Measurements from ENCODE around the gene VPS39. TPM values are rescaled to one million over a fixed set of nuclear protein-coding genes. Genes with fewer than 3 reads are reported as not detected.

Gene VPS39
- total and polyA plus RNA-seq, 5 donors, result 35.5 to 53.3 (median 46.0) TPM

GRCh38 chr15:42137461-42138261 lies 70.4 kb downstream of the VPS39 start:
- WGBS, result 47% methylated on average over 11 of the region's 11 CpGs
- H3K9me3 ChIP-seq (ENCODE audit: control insufficient read depth, low read length), result no peaks in the 10 kb centered on the region
- no peaks in the 10 kb centered on the region for H3K27me3 ChIP-seq (ENCODE audit: control insufficient read depth, insufficient read depth)
- intact Hi-C loops (cut with DNase I), result loop anchor here in 2 of 4 donors (5.0 to 10.0 kb wide), 2 partner anchors 53 to 150 kb away; no protein-coding TSS in a partner anchor
- no peak overlapping the region for H3K27ac ChIP-seq (ENCODE audit: low read length)
- ATAC-seq (peak in 1 of 2 donors; percentile 14), DNase-seq (no peak)
- H3K4me3 ChIP-seq (ENCODE audit: low read length), result no peak overlapping the region
- no peaks in the 10 kb centered on the region for H3K4me1 ChIP-seq (ENCODE audit: control insufficient read depth, insufficient read depth, low read length)

GRCh38 chr15:42136513-42136912 lies 71.6 kb downstream of the VPS39 start:
- 85% methylated on average over 11 of the region's 11 CpGs for WGBS
- H3K4me1 ChIP-seq (ENCODE audit: control insufficient read depth, insufficient read depth, low read length), result no peaks in the 10 kb centered on the region
- intact Hi-C loops (cut with DNase I), result loop anchor here in 2 of 4 donors (5.0 to 10.0 kb wide), 2 partner anchors 52 to 149 kb away; no protein-coding TSS in a partner anchor
- no peak overlapping the region for H3K4me3 ChIP-seq (ENCODE audit: low read length)
- H3K9me3 ChIP-seq (ENCODE audit: control insufficient read depth, low read length), result no peaks in the 10 kb centered on the region
- H3K27ac ChIP-seq (ENCODE audit: low read length), result no peak overlapping the region
- H3K27me3 ChIP-seq (ENCODE audit: control insufficient read depth, insufficient read depth), result no peaks in the 10 kb centered on the region
- DNase-seq, result no peak
- ATAC-seq, result no peak

GRCh38 chr15:42135351-42135750 lies 72.8 kb downstream of the VPS39 start:
- ATAC-seq (no peak), DNase-seq (no peak)
- 76% methylated on average over 1 of the region's 1 CpG for WGBS
- no peak overlapping the region for H3K4me3 ChIP-seq (ENCODE audit: low read length)
- H3K27me3 ChIP-seq (ENCODE audit: control insufficient read depth, insufficient read depth), result no peaks in the 10 kb centered on the region
- H3K4me1 ChIP-seq (ENCODE audit: control insufficient read depth, insufficient read depth, low read length), result no peaks in the 10 kb centered on the region
- no peak overlapping the region for H3K27ac ChIP-seq (ENCODE audit: low read length)
- no peaks in the 10 kb centered on the region for H3K9me3 ChIP-seq (ENCODE audit: control insufficient read depth, low read length)
- intact Hi-C loops (cut with DNase I), result loop anchor here in 2 of 4 donors (5.0 to 10.0 kb wide), 2 partner anchors 51 to 148 kb away; no protein-coding TSS in a partner anchor

- H3K9me3 ChIP-seq (ENCODE audit: control insufficient read depth, low read length), result no peaks in the 10 kb centered on the region
- no peak overlapping the region for H3K27ac ChIP-seq (ENCODE audit: low read length)
- H3K4me3 ChIP-seq (ENCODE audit: low read length), result no peak overlapping the region
- H3K27me3 ChIP-seq (ENCODE audit: control insufficient read depth, insufficient read depth), result no peaks in the 10 kb centered on the region
- DNase-seq, result no peak
- H3K4me1 ChIP-seq (ENCODE audit: control insufficient read depth, insufficient read depth, low read length), result no peaks in the 10 kb centered on the region
- intact Hi-C loops (cut with DNase I), result loop anchor here (5.0 to 10.0 kb wide), 3 partner anchors 50 to 147 kb away; no protein-coding TSS in a partner anchor
- ATAC-seq, result no peak
- WGBS, result 83% methylated on average over 6 of the region's 6 CpGs
Measured at GRCh38 chr15:42134617-42135245, 73.4 kb downstream of the VPS39 start.

- no peaks in the 10 kb centered on the region for H3K27me3 ChIP-seq (ENCODE audit: control insufficient read depth, insufficient read depth)
- intact Hi-C loops (cut with DNase I), result loop anchor here (5.0 to 10.0 kb wide), 2 partner anchors 49 to 67 kb away; no protein-coding TSS in a partner anchor
- ATAC-seq (peak in 1 of 2 donors; percentile 33), DNase-seq (no peak)
- H3K4me3 ChIP-seq (ENCODE audit: low read length), result no peak overlapping the region
- 66% methylated on average over 11 of the region's 11 CpGs for WGBS
- H3K4me1 ChIP-seq (ENCODE audit: control insufficient read depth, insufficient read depth, low read length), result no peaks in the 10 kb centered on the region
- H3K9me3 ChIP-seq (ENCODE audit: control insufficient read depth, low read length), result no peaks in the 10 kb centered on the region
- H3K27ac ChIP-seq (ENCODE audit: low read length), result no peak overlapping the region
Measured at GRCh38 chr15:42133886-42134502, 74.1 kb downstream of the VPS39 start.

- ATAC-seq (no peak), DNase-seq (no peak)
- Histone ChIP-seq H3K27me3 (ENCODE audit: control insufficient read depth, insufficient read depth) (no peaks in the 10 kb centered on the region), H3K4me3 (ENCODE audit: low read length) (no peak overlapping the region), H3K27ac (ENCODE audit: low read length) (no peak overlapping the region), H3K4me1 (ENCODE audit: control insufficient read depth, insufficient read depth, low read length) (no peaks in the 10 kb centered on the region), H3K9me3 (ENCODE audit: control insufficient read depth, low read length) (no peaks in the 10 kb centered on the region)
- WGBS, result 89% methylated on average over 4 of the region's 4 CpGs
- intact Hi-C loops (cut with DNase I), result loop anchor here (5.0 to 10.0 kb wide), 2 partner anchors 49 to 66 kb away; no protein-coding TSS in a partner anchor
Measured at GRCh38 chr15:42133356-42133755, 74.7 kb downstream of the VPS39 start.

- no peaks in the 10 kb centered on the region for H3K27me3 ChIP-seq (ENCODE audit: control insufficient read depth, insufficient read depth)
- 63% methylated on average over 9 of the region's 9 CpGs for WGBS
- H3K4me3 ChIP-seq (ENCODE audit: low read length), result no peak overlapping the region
- H3K4me1 ChIP-seq (ENCODE audit: control insufficient read depth, insufficient read depth, low read length), result no peaks in the 10 kb centered on the region
- no peak overlapping the region for H3K27ac ChIP-seq (ENCODE audit: low read length)
- H3K9me3 ChIP-seq (ENCODE audit: control insufficient read depth, low read length), result no peaks in the 10 kb centered on the region
- no peak for ATAC-seq
- DNase-seq, result no peak
- intact Hi-C loops (cut with DNase I), result loop anchor here (5.0 to 10.0 kb wide), 2 partner anchors 47 to 65 kb away; no protein-coding TSS in a partner anchor
Measured at GRCh38 chr15:42131826-42132806, 76.0 kb downstream of the VPS39 start.

GRCh38 chr15:42131006-42131405 lies 77.1 kb downstream of the VPS39 start:
- Histone ChIP-seq H3K4me3 (ENCODE audit: low read length) (no peak overlapping the region), H3K9me3 (ENCODE audit: control insufficient read depth, low read length) (no peaks in the 10 kb centered on the region), H3K4me1 (ENCODE audit: control insufficient read depth, insufficient read depth, low read length) (no peaks in the 10 kb centered on the region), H3K27ac (ENCODE audit: low read length) (no peak overlapping the region), H3K27me3 (ENCODE audit: control insufficient read depth, insufficient read depth) (no peaks in the 10 kb centered on the region)
- WGBS, result 98% methylated on average over 1 of the region's 1 CpG
- ATAC-seq, result no peak
- DNase-seq, result no peak
- intact Hi-C loops (cut with DNase I), result loop anchor here (5.0 to 10.0 kb wide), 2 partner anchors 46 to 64 kb away; no protein-coding TSS in a partner anchor

- no peak overlapping the region for H3K27ac ChIP-seq (ENCODE audit: low read length)
- intact Hi-C loops (cut with DNase I), result loop anchor here (5.0 to 10.0 kb wide), 2 partner anchors 46 to 63 kb away; no protein-coding TSS in a partner anchor
- no peaks in the 10 kb centered on the region for H3K4me1 ChIP-seq (ENCODE audit: control insufficient read depth, insufficient read depth, low read length)
- DNase-seq (no peak), ATAC-seq (no peak)
- 68% methylated on average over 8 of the region's 8 CpGs for WGBS
- H3K4me3 ChIP-seq (ENCODE audit: low read length), result no peak overlapping the region
- no peaks in the 10 kb centered on the region for H3K9me3 ChIP-seq (ENCODE audit: control insufficient read depth, low read length)
- no peaks in the 10 kb centered on the region for H3K27me3 ChIP-seq (ENCODE audit: control insufficient read depth, insufficient read depth)
Measured at GRCh38 chr15:42130246-42130986, 77.7 kb downstream of the VPS39 start.
